Right kidney (tissue), 1 donor: Measurements from ENCODE around the gene BTRC.

ENCODE experiments used
- DNase-seq: peaks from one replicate; pipeline ENCODE4 v3.0.0-alpha.2; 2016

Gene BTRC

DNA sequence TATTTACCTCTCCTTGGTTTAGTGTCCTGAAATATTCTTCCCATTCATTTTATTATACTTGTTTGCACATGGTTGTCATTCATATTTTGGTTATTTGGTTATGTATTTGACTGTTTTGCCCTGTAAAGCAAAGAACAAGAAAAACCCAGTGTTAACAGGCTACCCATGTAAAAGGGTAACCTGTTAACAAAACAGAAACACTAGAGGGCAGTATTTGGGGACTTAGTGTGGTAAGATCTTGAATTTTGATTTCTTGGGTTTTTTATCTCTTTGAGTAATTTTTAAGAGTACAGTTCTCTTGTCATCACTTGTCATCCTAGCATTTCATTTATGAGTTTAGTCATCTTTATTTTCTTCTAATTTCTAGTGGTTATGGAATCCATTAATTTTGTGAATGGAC is 182.8 kb downstream of the BTRC start:
- DNase-seq = no peak

DNA sequence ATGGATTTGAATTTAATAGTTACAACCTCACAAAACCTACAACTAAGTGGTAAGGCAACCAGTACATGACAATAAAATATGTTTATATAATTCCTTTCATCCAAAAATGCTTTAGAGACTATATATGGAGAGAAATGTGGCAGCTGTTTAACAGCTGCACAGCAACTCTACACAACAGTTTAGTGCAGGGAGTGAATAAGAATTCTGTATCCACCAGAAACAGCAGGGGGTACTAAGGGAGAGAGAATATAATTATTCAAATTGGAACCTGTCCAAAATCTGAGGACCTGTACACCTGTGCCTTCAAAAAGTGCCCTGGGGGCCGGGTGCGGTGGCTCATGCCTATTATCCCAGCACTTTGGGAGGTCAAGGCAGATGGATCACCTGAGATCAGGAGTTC is 184.5 kb downstream of the BTRC start:
- no peak for DNase-seq

GRCh38 chr10:101545898-101546297 is 191.9 kb downstream of the BTRC start:
- no peak for DNase-seq

GRCh38 chr10:101550965-101551364 is 197.0 kb downstream of the BTRC start:
- DNase-seq = no peak

DNA sequence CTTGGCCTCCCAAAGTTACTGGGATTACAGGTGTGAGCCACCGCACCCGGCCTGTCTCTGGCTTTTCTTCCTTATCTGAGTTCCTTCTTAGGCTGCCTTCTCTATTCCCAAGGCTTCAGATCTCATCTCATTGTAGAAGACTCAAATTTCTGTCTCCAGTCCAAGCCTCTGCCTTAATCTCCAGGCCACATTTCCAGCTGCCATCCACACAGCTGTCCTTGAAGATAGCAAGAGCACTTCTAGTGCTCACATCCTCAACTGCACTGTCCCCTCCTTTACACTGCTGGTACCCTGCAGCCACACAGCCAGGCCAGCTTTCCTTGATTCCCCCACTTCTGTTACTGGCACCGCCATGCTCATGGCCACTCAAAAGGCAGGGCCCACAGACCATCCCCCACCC is 198.5 kb downstream of the BTRC start:
- DNase-seq = no peak

DNA sequence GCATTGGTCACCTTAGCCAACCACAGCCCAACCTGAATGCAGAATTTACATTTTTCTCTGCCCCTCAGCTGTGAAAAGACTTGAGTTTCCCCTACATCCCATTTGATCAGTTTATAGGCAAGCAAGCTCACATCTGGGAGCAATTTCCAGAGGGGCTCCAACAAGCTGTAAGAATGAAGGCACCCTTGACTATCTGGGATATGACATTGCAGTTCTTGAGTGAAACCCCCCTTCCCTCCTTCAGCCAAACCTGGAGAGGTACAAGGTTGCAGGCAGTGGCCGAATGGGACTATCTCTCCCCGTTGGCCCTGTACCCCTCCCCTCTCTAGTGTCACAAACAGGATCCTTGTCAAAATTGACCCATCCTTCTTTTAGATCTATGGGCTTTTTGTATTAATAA is 203.6 kb downstream of the BTRC start:
- no peak for DNase-seq

DNA sequence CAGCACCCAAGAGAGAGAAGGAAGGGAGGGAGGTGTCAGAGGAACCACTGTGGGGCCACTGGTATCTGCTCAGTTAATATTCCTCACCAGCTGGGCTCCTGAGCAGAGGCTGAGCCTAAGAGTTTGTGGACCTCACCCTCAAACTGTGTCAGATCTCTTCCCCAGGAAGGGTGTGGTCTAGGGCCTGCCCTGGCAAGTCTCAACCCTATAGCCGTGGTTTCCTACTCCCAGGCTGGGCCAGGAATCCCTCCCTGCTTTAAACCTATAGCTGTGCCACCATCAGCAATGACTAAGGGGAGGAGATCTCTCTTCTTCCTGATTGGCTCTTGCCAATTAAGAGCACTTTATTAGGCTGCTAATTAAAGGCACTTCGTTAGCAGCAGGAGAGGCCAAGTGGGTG is 204.2 kb downstream of the BTRC start:
- DNase-seq = no peak

GRCh38 chr10:101558671-101559595 is 205.0 kb downstream of the BTRC start:
- DNase-seq = no peak

DNA sequence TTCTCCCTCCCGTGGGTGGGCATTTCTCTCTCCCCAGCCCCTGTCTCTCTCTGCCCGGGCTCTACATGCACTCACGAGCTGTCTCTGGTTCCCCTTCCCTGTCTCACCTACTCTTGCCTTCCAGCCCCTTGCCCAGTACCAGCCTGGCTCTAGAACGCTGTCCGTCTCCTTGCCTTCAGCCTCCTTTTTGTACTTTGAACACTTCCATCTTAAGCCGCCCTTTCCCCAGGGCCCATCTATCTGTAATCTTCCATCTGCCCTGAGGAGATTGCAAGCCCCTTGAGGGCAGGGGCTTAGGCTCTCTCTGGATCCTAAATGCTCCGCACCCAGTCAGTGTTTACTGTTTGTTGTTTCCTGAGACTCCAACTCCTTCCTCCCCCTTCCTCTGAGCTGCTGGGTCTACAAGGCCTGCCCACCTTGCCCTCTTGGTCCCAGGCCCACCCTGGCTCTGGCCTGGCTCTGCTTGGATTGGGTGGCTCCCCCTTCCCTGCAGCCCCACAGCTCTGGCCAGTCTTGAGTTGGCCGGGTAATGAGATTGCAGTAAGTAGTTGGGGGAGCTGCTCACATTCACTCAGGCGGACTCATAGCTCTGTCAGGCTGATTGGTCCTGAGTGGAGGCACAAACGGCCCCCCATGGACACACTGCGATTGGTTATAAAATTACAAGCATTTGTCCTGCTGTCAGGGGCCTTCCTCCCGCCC is 205.8 kb downstream of the BTRC start:
- no peak for DNase-seq

GRCh38 chr10:101560298-101561067 is 206.5 kb downstream of the BTRC start:
- DNase-seq = no peak

DNA sequence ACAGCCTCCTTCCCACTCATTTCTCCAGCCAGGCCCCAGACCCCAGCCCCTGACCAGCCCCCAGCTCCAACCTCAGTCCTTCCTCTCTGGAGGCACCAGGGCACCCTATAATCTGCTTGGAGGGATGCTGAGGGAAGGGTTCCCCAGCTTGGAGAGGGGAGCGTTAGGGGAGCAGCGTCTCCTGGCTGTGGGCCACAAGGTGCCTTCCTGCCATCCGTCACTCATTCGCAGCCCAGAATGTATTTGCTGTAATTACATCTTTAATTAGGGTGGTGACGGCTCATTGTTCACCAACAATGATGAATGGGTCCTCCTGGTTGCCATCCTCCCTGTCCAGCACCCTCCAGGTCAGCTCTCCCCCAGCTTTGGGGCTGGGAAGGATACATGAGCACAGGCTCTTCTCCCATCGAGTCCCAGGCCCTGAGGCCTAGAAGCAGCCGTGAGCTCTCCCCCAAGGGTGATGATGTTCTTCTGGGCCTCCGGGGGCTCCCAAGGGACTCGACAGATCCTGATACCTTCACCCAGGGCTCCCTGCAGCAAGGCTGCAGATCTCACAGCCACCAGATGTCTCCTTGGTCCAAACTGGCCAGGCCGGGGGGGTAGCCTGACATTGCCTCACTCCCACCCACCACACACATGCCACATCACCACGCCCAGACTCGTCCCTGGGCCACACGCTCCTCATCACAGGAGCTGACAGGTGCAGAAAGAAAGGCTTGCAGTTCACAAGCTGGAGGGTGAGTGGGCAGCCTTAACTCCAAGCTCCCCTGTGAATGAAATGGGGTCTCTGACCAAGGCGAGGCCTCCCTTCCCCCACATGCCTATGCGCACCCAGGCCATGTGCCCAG is 207.3 kb downstream of the BTRC start:
- DNase-seq = no peak

GRCh38 chr10:101562231-101562630 is 208.3 kb downstream of the BTRC start:
- DNase-seq = no peak

DNA sequence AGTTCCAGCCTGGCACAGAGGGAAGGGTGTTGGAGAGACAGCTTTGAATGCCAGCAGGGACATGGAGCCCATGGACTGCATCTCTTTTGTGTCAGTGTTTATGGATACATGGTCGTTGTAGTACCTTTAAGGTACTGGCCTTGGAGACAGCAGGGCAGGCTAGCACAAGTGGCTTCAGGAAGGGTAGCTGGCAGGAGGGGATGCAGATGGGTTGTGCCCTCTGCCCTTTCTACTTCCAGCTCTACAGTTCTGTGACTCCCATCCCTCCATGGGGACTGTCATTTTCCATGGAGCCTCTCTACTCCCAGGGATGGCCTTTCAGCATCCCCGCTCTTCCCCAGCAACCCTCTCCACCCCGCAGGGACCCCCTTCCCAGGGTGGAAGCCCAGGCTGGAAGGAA is 209.0 kb downstream of the BTRC start:
- DNase-seq = no peak

GRCh38 chr10:101563497-101564040 is 209.6 kb downstream of the BTRC start:
- DNase-seq = no peak

- no peak for DNase-seq
Measured at GRCh38 chr10:101564490-101564991, 210.6 kb downstream of the BTRC start.

GRCh38 chr10:101565370-101565900 is 211.5 kb downstream of the BTRC start:
- DNase-seq = no peak

- no peak for DNase-seq
Measured at GRCh38 chr10:101565936-101566332, 212.0 kb downstream of the BTRC start.

- DNase-seq = peak; percentile 44
Measured at GRCh38 chr10:101566333-101567164, 212.6 kb downstream of the BTRC start.

DNA sequence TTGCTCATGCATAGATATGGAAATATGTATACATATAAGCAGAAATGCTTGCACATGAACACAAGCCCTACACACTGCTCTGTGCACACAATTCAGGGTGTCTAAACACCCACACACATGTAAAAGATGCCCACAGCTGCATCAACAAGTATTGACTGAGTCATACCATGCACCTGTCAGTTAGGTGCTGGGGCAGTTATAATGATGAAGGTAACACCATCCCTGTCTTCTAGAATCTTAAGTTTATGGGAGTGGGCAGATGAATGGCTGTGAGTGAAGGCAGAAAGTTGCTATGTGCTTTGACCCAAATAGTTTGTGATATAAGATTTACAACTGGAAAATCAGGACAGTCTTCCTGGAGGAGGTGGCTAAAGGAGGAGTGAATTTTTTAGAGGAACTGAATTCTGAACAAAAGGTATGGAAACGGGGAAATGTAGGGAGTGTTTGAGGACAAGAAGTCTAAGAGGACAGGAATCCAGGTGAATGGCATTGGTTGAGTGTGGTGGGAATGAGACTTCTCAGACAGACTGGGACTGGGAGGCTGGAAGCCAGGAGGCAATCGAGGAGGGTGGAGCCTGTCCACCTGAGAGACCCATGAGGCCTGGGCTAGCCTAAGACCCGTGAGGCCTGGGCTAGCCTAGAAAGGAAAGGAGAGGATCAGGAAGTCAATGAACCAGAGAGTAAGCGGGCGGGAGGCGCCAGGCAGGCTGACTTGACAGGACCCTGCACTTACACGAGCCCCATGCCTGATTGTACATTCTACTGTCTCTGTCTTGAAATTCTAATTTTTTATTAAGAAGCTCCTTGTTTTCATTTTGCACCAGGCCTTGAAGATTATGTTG is 213.4 kb downstream of the BTRC start:
- no peak for DNase-seq
